Measurements from ENCODE around the gene DUSP1. TPM values are rescaled to one million over a fixed set of nuclear protein-coding genes. Genes with fewer than 3 reads are reported as not detected.
"Not testable (repeated sequence)": the region's sequence is repeated elsewhere in the genome, so short reads cannot be mapped to it uniquely, and the experiment has no call there.

The DUSP1 gene
- total RNA-seq, 4 donors from 2014 or later = 488 to 965 (median 649) TPM

- peaks cover 0 to 15% (median 0%) of the 10 kb centered on the region in 3 donors for H3K4me1 ChIP-seq
- no peak overlapping the region for H3K4me3 ChIP-seq
- H3K27ac ChIP-seq = no peak overlapping the region
- 73 to 91% methylated on average over 7 of the region's 7 CpGs for WGBS, 2 donors (ENCODE audit: low coverage in 1 of 2)
- H3K9me3 ChIP-seq = no peaks in the 10 kb centered on the region
- no peaks in the 10 kb centered on the region for H3K36me3 ChIP-seq
- no peaks in the 10 kb centered on the region for H3K27me3 ChIP-seq
- TF ChIP-seq POLR2AphosphoS5 (IDR thresholded peaks at IDR 0.05) (no peak), POLR2A (IDR thresholded peaks at IDR 0.05) (no peak), CTCF (IDR thresholded peaks at IDR 0.05) (no peak), EP300 (IDR thresholded peaks at IDR 0.05) (no peak)
- ATAC-seq = no peak
Observed at GRCh38 chr5:172817664-172818063, 46.7 kb upstream of the DUSP1 start.

- no peak overlapping the region for H3K4me3 ChIP-seq
- H3K4me1 ChIP-seq = peaks cover 0 to 15% (median 0%) of the 10 kb centered on the region in 3 donors
- no peaks in the 10 kb centered on the region for H3K27me3 ChIP-seq
- TF ChIP-seq POLR2AphosphoS5 (IDR thresholded peaks at IDR 0.05) = no peak
- no peak for TF ChIP-seq CTCF (IDR thresholded peaks at IDR 0.05)
- no peak for TF ChIP-seq EP300 (IDR thresholded peaks at IDR 0.05)
- no peak for TF ChIP-seq POLR2A (IDR thresholded peaks at IDR 0.05)
- ATAC-seq = no peak
- no peaks in the 10 kb centered on the region for H3K9me3 ChIP-seq
- H3K36me3 ChIP-seq = no peaks in the 10 kb centered on the region
- no peak overlapping the region for H3K27ac ChIP-seq
- WGBS, 2 donors (ENCODE audit: low coverage in 1 of 2) = 36 to 55% methylated on average over 5 of the region's 5 CpGs
Observed at GRCh38 chr5:172816925-172817562, 46.0 kb upstream of the DUSP1 start.

- no peak overlapping the region for H3K27ac ChIP-seq
- TF ChIP-seq POLR2A (IDR thresholded peaks at IDR 0.05) = no peak
- TF ChIP-seq EP300 (IDR thresholded peaks at IDR 0.05) = no peak
- TF ChIP-seq POLR2AphosphoS5 (IDR thresholded peaks at IDR 0.05) = no peak
- TF ChIP-seq CTCF (IDR thresholded peaks at IDR 0.05) = no peak
- WGBS, 2 donors (ENCODE audit: low coverage in 1 of 2) = 76 to 83% methylated on average over 7 of the region's 7 CpGs
- no peak overlapping the region for H3K4me3 ChIP-seq
- H3K4me1 ChIP-seq = peaks cover 0 to 13% (median 0%) of the 10 kb centered on the region in 3 donors
- no peak for ATAC-seq
- no peaks in the 10 kb centered on the region for H3K9me3 ChIP-seq
- H3K27me3 ChIP-seq = no peaks in the 10 kb centered on the region
- H3K36me3 ChIP-seq = no peaks in the 10 kb centered on the region
Observed at GRCh38 chr5:172815631-172816030, 44.6 kb upstream of the DUSP1 start.

GRCh38 chr5:172810996-172811395 lies 40.0 kb upstream of the DUSP1 start:
- not testable (repeated sequence) for H3K27ac ChIP-seq, H3K4me3 ChIP-seq, H3K27me3 ChIP-seq, H3K4me1 ChIP-seq, ATAC-seq, H3K36me3 ChIP-seq, H3K9me3 ChIP-seq
- 90 to 100% methylated on average over 2 to 4 of the region's 4 CpGs for WGBS, 2 donors (ENCODE audit: low coverage in 1 of 2)

GRCh38 chr5:172809774-172810173 lies 38.8 kb upstream of the DUSP1 start:
- Histone ChIP-seq H3K4me1 (no peaks in the 10 kb centered on the region), H3K4me3 (no peak overlapping the region), H3K9me3 (peaks cover 0 to 8% (median 0%) of the 10 kb centered on the region in 3 donors), H3K36me3 (no peaks in the 10 kb centered on the region), H3K27ac (no peak overlapping the region), H3K27me3 (no peaks in the 10 kb centered on the region)
- no peak for ATAC-seq
- 86 to 100% methylated on average over 1 to 2 of the region's 2 CpGs for WGBS, 2 donors (ENCODE audit: low coverage in 1 of 2)
- TF ChIP-seq EP300 (IDR thresholded peaks at IDR 0.05) (no peak), POLR2AphosphoS5 (IDR thresholded peaks at IDR 0.05) (no peak), POLR2A (IDR thresholded peaks at IDR 0.05) (no peak), CTCF (IDR thresholded peaks at IDR 0.05) (no peak)

Measured in gastroesophageal sphincter (tissue), 4 donors.